Ovary (tissue), 10 donors: ENCODE measurements around the gene GOLGA8T. TPM values are rescaled to one million over a fixed set of nuclear protein-coding genes. Genes with fewer than 3 reads are reported as not detected.
"Not testable (repeated sequence)": the region's sequence is repeated elsewhere in the genome, so short reads cannot be mapped to it uniquely, and the experiment has no call there.

Experiments used
- DNase-seq, 5 donors: peaks; one replicate each; pipeline ENCODE4 v3.0.0-alpha.2; 2019 to 2020
- H3K27ac ChIP-seq, 2 donors: fragments of 200-600 bp; one replicate each; pipeline versions ENCODE4 v1.5.1 to v1.8.0; 2019 to 2022
- H3K27me3 ChIP-seq: fragments of 200-600 bp; one replicate; pipeline ENCODE4 v1.8.0; 2022
- H3K36me3 ChIP-seq: fragments of 200-600 bp; sonication (generic); one replicate; pipeline ENCODE4 v1.5.1; 2019
- H3K4me1 ChIP-seq: one replicate; pipeline ENCODE4 v1.8.1; 2013; ENCODE audit warnings: mild to moderate bottlenecking, moderate library complexity; ENCODE audit not compliant: insufficient read depth
- H3K4me3 ChIP-seq: fragments of 200-600 bp; sonication (generic); one replicate; pipeline ENCODE4 v1.5.1; 2017
- H3K9me3 ChIP-seq, 2 donors: fragments of 200-600 bp in 1 of 2; sonication (generic) in 1 of 2; one replicate each; pipeline versions ENCODE4 v1.5.1 to v1.8.1; 2013 to 2019; ENCODE audit warnings: mild to moderate bottlenecking in 1 of 2, moderate library complexity in 1 of 2
- WGBS, 3 donors: extraction: QIAGEN DNeasy Blood & Tissue Kit in 1 of 3; methylation state at CpG; one replicate each; pipeline versions ENCODE4 v1.1.5 to v1.1.7; 2013 to 2017; 5-methylcytosine and 5-hydroxymethylcytosine counted together
- intact Hi-C, 4 donors: fragments of 100-400 bp; cut with DNase I; formaldehyde crosslinking; loops; one replicate each; pipeline versions ENCODE4 v1.11.0 to v1.15.1; 2022 to 2023
- long read RNA-seq, 3 donors: library from polyadenylated mRNA in 2 of 3; unstranded in 2 of 3; transcript quantifications; one replicate each; pipeline ENCODE4 v2.0.0 and lab custom pipeline, GENCODE V29; 2021 to 2026
- polyA plus RNA-seq, 2 donors: library from polyadenylated mRNA; stranded (reverse); fragments of 200-250 nt in 1 of 2; fragments of 350-450 nt in 1 of 2; fragmentation: Illumina TruSeq in 1 of 2; extraction: RNeasy Lipid Tissue Mini Kit (QIAGEN cat#74804) in 1 of 2; gene quantifications; one replicate each; pipeline ENCODE4 v1.2.3, GENCODE V29; 2013 to 2014
- total RNA-seq, 7 donors: library from RNA; depleted of rRNA in 2 of 7; stranded (reverse); fragments of >200 nt in 2 of 7; fragmentation: NEBNext Ultra II Directional in 3 of 7; extraction: Animal tissue kit (Norgen Biotek cat#: 25700) in 3 of 7; gene quantifications; one replicate each; pipeline versions ENCODE4 v1.1.0 to v1.2.4, GENCODE V29; 2016 to 2023
- donor health status: DM: no; HTN: no; CAD: no; lungs with moderate emphysema.
- donor health status: DM: no; HTN: no; CAD: no.
- donor health status: Bipolar disorder and iron deficiency.
- donor health status: DM: yes; HTN: yes; CAD: no.
- donor health status: DM: no; HTN: no; CAD: no.
- donor health status: DM: yes; HTN: yes; CAD: no.

Gene GOLGA8T, protein sequence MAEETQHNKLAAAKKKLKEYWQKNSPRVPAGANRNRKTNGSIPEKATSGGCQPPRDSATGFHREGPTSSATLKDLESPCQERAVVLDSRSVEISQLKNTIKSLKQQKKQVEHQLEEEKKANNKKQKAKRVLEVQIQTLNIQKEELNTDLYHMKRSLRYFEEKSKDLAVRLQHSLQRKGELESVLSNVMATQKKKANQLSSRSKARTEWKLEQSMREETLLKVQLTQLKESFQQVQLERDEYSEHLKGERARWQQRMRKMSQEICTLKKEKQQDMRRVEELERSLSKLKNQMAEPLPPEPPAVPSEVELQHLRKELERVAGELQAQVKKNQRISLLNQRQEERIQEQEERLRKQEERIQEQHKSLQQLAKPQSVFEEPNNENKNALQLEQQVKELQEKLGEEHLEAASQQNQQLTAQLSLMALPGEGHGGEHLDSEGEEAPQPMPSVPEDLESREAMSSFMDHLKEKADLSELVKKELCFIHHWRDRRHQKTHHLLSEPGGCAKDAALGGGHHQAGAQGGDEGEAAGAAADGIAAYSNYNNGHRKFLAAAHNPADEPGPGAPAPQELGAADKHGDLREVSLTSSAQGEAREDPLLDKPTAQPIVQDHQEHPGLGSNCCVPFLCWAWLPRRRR
- total RNA-seq (under 1 TPM in 4 of 7 donors, not detected in 3; 0.24 to 0.87 (median 0.63) TPM), polyA plus RNA-seq (under 1 TPM in 1 of 2 donors, not detected in 1; 0.17 TPM)
- long read RNA-seq, donor 1, result 0 reads
- long read RNA-seq, donor 2, result 0 reads
- long read RNA-seq, donor 3, result 0 reads

- H3K27ac ChIP-seq, H3K9me3 ChIP-seq: not testable (repeated sequence)
- WGBS, 3 donors, result no CpG with 5 or more reads among the region's 7 CpGs
Measured at GRCh38 chr15:30134751-30135150, at the start of gene GOLGA8T. GOLGA8T (plus strand) TSS chr15:30135051; CDS start chr15:30135149, 98 bp downstream.

DNA sequence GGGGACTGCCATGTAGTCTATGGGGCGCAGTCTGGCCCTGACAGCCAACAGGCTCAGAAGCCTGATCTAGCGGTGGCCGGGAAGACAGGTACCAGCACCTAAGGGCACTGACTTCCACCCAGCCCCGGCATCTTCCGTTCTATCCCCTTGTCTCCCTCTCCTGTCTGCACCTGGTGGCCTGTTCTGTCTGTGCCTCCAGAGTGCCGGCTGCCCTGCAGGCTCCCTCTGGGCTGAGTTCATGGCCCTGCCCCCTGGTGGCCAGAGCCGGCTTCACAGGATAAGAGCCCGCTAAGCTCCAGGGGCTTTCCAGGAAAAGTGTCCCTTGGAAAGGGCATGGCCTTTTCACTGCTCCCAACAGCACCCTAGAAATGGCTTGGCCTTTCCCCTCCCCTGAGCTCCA lies 37.0 kb upstream of the GOLGA8T start:
- H3K9me3 ChIP-seq, H3K27me3 ChIP-seq, intact Hi-C loops, H3K4me1 ChIP-seq, DNase-seq, H3K4me3 ChIP-seq, H3K27ac ChIP-seq, H3K36me3 ChIP-seq: not testable (repeated sequence)
- no CpG with 5 or more reads among the region's 8 CpGs for WGBS, 3 donors

More at GRCh38 chr15:30134751-30135150, at the start of gene GOLGA8T:
- H3K4me1 ChIP-seq, H3K27me3 ChIP-seq, H3K36me3 ChIP-seq, intact Hi-C loops, DNase-seq, H3K4me3 ChIP-seq: not testable (repeated sequence)

DNA sequence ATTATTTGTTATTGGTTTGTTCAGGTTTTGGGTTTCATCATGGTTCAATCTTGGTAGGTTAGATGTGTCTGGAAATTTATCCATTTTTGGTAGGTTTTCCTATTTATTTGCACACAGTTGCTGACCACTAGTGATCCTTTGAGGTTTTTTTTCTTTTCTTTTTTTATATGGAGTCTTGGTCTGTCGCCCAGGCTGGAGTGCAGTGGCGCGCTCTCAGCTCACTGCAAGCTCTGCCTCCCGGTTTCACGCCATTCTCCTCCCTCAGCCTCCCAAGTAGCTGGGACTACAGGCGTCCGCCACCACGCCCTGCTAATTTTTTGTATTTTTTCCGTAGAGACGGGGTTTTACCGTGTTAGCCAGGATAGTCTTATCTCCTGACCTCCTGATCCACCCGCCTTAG lies 32.0 kb upstream of the GOLGA8T start:
- H3K27ac ChIP-seq, intact Hi-C loops, DNase-seq, H3K9me3 ChIP-seq, H3K4me3 ChIP-seq, H3K36me3 ChIP-seq, H3K27me3 ChIP-seq, H3K4me1 ChIP-seq: not testable (repeated sequence)
- no CpG with 5 or more reads among the region's 12 CpGs for WGBS, 3 donors

DNA sequence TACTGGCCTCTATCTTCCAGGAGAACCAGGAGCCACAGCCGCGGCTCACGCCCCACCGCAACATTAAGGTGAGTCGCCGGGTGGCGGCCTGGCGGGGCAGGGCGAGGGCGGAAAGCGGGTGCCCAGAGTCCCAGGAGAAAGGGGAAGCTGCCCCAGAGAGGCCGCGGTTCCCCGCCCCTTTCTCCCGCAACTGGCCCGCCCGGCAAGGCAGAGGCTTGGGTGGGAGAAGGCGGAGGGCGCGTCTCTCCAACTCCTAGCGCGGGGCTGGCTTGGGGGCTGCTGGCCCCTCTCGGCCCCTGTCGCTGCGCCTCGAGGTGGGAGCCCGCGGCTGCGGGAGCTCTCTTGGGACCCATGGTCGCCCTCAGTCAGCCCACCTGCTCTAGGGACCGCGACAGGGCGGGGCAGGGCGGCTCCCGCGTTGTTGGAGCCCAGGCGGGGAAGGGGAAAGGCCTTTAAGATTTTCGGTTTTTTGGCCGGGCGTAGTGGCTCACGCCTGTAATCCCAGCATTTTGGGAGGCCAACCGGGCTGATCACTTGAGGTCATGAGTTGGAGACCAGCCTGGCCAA lies 30.8 kb upstream of the GOLGA8T start:
- 1 to 29% (median 3%) methylated on average over 4 to 16 of the region's 42 CpGs for WGBS, 3 donors
- intact Hi-C loops, DNase-seq: not testable (repeated sequence)

DNA sequence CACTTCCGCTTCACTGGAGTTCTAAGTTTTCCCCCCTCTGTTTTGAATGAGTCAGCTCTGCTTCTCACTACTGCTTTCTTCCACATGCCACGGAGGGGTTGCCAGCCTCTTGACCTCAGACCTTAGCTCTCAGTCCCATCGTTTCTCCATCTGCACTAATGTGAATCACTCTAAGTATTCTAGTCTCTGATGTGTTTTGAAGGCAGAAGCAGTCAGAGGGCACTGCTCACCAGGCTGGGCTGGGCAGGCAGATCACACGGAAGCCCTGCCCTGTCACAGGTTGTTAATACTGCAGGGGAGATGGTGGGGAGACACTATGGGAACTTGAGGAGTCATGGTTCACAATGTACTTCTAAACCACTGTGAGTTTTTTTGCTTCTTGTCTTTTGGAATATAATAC lies 24.3 kb upstream of the GOLGA8T start:
- H3K27me3 ChIP-seq, H3K9me3 ChIP-seq, H3K4me1 ChIP-seq, H3K27ac ChIP-seq, H3K4me3 ChIP-seq, H3K36me3 ChIP-seq, DNase-seq, intact Hi-C loops: not testable (repeated sequence)
- no CpG with 5 or more reads among the region's 4 CpGs for WGBS, 3 donors

More for the DNA sequence above, 30.8 kb upstream of the GOLGA8T start:
- H3K27ac ChIP-seq, H3K27me3 ChIP-seq, H3K9me3 ChIP-seq, H3K4me3 ChIP-seq, H3K36me3 ChIP-seq, H3K4me1 ChIP-seq: not testable (repeated sequence)

DNA sequence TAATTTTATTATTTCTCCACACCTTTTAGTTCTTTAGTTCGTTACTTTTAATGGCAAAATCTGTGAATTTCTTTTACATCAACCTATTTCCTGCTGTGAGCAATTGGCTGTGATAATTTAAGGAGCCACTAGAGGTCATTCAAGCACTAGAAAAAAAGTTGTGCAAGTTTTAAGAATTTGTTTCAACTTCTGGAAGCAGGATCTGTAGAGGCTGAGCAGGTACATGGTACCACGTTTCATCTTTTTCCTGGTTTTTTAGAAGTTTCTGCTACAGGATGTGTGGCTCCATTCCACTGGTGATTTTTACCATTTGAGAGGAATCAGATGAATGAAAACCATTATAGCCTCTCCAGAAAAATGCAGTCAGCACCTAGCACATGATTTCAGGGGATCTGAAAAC lies 4.8 kb upstream of the GOLGA8T start:
- DNase-seq, H3K4me1 ChIP-seq, H3K4me3 ChIP-seq, H3K27me3 ChIP-seq, H3K9me3 ChIP-seq, H3K36me3 ChIP-seq, H3K27ac ChIP-seq, intact Hi-C loops: not testable (repeated sequence)
- 0 to 7% (median 0%) methylated on average over 1 of the region's 2 CpGs for WGBS, 3 donors

DNA sequence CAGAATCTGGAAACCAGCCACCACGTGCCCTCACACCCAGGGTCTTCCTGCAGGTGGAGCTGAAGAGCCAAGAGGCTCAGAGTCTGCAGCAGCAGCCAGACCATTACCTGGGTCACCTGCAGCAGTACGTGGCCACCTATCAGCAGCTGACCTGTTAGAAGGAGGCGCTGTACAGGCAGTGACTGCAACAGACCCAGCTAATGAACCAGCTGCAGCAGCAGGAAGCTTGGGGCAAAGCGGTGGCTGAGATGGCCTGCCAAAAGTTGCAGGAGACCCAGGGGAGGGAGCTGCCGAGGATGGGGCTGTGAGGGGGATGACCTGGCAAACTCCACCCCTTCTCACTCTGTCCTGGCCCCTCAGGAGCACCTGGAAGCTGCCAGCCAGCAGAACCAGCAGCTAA lies 8.4 kb downstream of the GOLGA8T start:
- intact Hi-C loops, H3K27me3 ChIP-seq, H3K9me3 ChIP-seq, H3K4me3 ChIP-seq, H3K36me3 ChIP-seq, DNase-seq, H3K4me1 ChIP-seq, H3K27ac ChIP-seq: not testable (repeated sequence)
- WGBS, 3 donors, result 79% methylated on average over 3 of the region's 5 CpGs; no CpG with 5 or more reads in 2 of the 3 donors

DNA sequence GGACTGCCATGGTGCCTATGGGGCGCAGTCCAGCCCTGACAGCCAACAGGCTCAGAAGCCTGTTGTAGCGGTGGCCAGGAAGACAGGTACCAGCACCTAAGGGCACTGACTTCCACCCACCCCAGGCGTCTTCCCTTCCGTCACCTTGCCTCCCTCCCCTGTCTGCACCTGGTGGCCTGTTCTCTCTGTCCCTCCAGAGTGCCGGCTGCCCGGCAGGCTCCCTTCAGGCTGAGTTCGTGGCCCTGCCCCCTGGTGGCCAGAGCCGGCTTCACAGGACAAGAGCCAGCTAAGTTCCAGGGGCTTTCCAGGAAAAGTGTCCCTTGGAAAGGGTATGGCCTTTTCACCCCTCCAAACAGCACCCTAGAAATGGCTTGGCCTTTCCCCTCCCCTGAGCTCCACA lies 15.0 kb downstream of the GOLGA8T start:
- no CpG with 5 or more reads among the region's 8 CpGs for WGBS, 3 donors
- DNase-seq, H3K27me3 ChIP-seq, H3K4me3 ChIP-seq, H3K27ac ChIP-seq, H3K9me3 ChIP-seq, H3K36me3 ChIP-seq, intact Hi-C loops, H3K4me1 ChIP-seq: not testable (repeated sequence)

- intact Hi-C loops, H3K27me3 ChIP-seq, H3K9me3 ChIP-seq, H3K36me3 ChIP-seq, H3K4me3 ChIP-seq, H3K4me1 ChIP-seq, DNase-seq, H3K27ac ChIP-seq: not testable (repeated sequence)
- 75 to 84% (median 79%) methylated on average over 4 of the region's 4 CpGs for WGBS, 3 donors
Measured at GRCh38 chr15:30162479-30163357, 27.9 kb downstream of the GOLGA8T start.

- H3K27me3 ChIP-seq, H3K36me3 ChIP-seq, H3K4me1 ChIP-seq, intact Hi-C loops, DNase-seq, H3K4me3 ChIP-seq, H3K9me3 ChIP-seq, H3K27ac ChIP-seq: not testable (repeated sequence)
- WGBS, 3 donors, result 56 to 79% methylated on average over 1 of the region's 2 CpGs; no CpG with 5 or more reads in 1 of the 3 donors
Measured at GRCh38 chr15:30163759-30164158, 28.9 kb downstream of the GOLGA8T start.

DNA sequence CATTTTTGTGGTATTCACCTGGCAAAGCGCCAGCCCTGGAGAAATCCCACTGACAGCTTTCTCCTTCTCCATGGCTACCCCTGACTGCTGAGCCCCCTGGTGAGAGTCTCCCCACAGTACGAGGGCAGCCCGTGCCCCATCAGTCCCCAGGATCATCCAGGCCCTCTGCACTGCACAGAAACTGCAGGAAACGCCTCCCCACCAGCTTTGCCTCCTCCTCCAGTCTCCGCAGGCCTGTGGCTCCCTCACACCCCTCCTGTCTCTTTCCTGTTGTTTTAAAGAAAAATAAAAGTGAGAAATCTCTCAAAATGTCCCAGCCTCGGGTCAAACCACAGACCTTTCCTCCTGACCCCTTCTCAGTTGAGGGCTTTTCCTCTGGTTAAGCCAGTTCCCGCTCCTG lies 29.4 kb downstream of the GOLGA8T start:
- H3K36me3 ChIP-seq, H3K4me3 ChIP-seq, intact Hi-C loops, H3K27me3 ChIP-seq, H3K27ac ChIP-seq, H3K9me3 ChIP-seq, DNase-seq, H3K4me1 ChIP-seq: not testable (repeated sequence)
- 3% methylated on average over 2 of the region's 7 CpGs; no CpG with 5 or more reads in 2 of the 3 donors for WGBS, 3 donors
